GM12878 (cell line): ENCODE data around the gene TGFB3. TPM values are rescaled to one million over a fixed set of nuclear protein-coding genes. Genes with fewer than 3 reads are reported as not detected.

Experiments
- ATAC-seq: fragments of 200-7000 bp; cut with Tn5 transposase; 3 replicates; pipeline ENCODE4 v1.9.1; 2020; ENCODE audit warnings: mild to moderate bottlenecking, moderate library complexity
- BruUV-seq: library from RNA; stranded (reverse); fragments of 400-500 nt; replicated peaks from 2 replicates; lab custom pipeline; 2021; lab: Mats Ljungman, UMichigan
- CTCF ChIA-PET: fragments of 300-600 bp; sonication (Branson Sonifier 250); formaldehyde crosslinking; extraction: SDS; loops from one replicate; lab custom pipeline; 2021; ENCODE audit warnings: inconsistent platforms; lab: Yijun Ruan, JAX
- POLR2A ChIA-PET: fragments of 350-600 bp; formaldehyde crosslinking; extraction: SDS; loops from one replicate; lab custom pipeline; 2021; ENCODE audit warnings: inconsistent platforms; lab: Charles Lee
- RAD21 ChIA-PET: fragments of 300-600 bp; sonication (Branson Sonifier 250); formaldehyde crosslinking; loops from one replicate; lab custom pipeline; 2023; ENCODE audit warnings: antibody characterized with exemption; ENCODE audit not compliant: unreplicated experiment; lab: Charles Lee
- SMC1A ChIA-PET: fragments of 300-600 bp; sonication (Branson Sonifier 250); formaldehyde crosslinking; loops from one replicate; lab custom pipeline; 2023; ENCODE audit not compliant: unreplicated experiment, uncharacterized antibody; lab: Charles Lee
- DNase-seq: peaks from one replicate; pipeline ENCODE4 v3.0.0-alpha.2; 2011; ENCODE audit warnings: low read depth, low spot score
- FAIRE-seq: peaks from 3 replicates; lab custom pipeline; 2011; peaks lifted over from hg19 to GRCh38; lab: Jason Lieb, UNC
- H2AFZ ChIP-seq: 2 replicates; pipeline ENCODE4 v1.6.0; 2011; ENCODE audit warnings: low read depth, low read length, control low read depth; ENCODE audit not compliant: control insufficient read depth
- H3K27ac ChIP-seq: 2 replicates; pipeline ENCODE4 v1.5.1; 2011; ENCODE audit warnings: control low read depth; ENCODE audit not compliant: control insufficient read depth, insufficient read depth
- H3K27me3 ChIP-seq, 2 experiments: replicated peaks in 1 of 2; 2 replicates each; pipeline versions ENCODE4 v1.6.0 to v1.6.1; 2011; ENCODE audit warnings: low read length in 1 of 2; ENCODE audit not compliant: control insufficient read depth in 2 of 2, insufficient read depth in 2 of 2
- H3K36me3 ChIP-seq, 2 experiments: 2 replicates each; pipeline ENCODE4 v1.5.1; 2011; ENCODE audit warnings: low read length in 1 of 2; ENCODE audit not compliant: control insufficient read depth in 2 of 2, insufficient read depth in 2 of 2
- H3K4me1 ChIP-seq: 2 replicates; pipeline ENCODE4 v1.6.1; 2011; ENCODE audit warnings: mild to moderate bottlenecking, low read length, moderate library complexity, mixed read lengths; ENCODE audit not compliant: control insufficient read depth, insufficient read depth
- H3K4me2 ChIP-seq: 2 replicates; pipeline ENCODE4 v1.6.0; 2011; ENCODE audit warnings: control low read depth; ENCODE audit not compliant: control insufficient read depth, insufficient read depth
- H3K4me3 ChIP-seq: fragments of 200-600 bp; sonication (generic); 2 replicates; pipeline ENCODE4 v1.5.1; 2016
- H3K79me2 ChIP-seq: 2 replicates; pipeline ENCODE4 v1.6.0; 2011; ENCODE audit warnings: low read length; ENCODE audit not compliant: control insufficient read depth, insufficient read depth
- H3K9ac ChIP-seq: 2 replicates; pipeline ENCODE4 v1.8.0; 2011; ENCODE audit warnings: low read length, control low read depth, mixed read lengths; ENCODE audit not compliant: control insufficient read depth, insufficient read depth
- H3K9me3 ChIP-seq: replicated peaks from 3 replicates; pipeline ENCODE4 v1.5.1; 2011; ENCODE audit warnings: mild to moderate bottlenecking, low read length; ENCODE audit not compliant: control insufficient read depth, insufficient read depth
- H4K20me1 ChIP-seq: 2 replicates; pipeline ENCODE4 v1.6.0; 2011; ENCODE audit not compliant: control insufficient read depth, insufficient read depth
- CBFB ChIP-seq: IDR thresholded peaks from 2 replicates; pipeline ENCODE4 v1.6.1; 2016; ENCODE audit warnings: antibody characterized with exemption, low read depth
- IKZF2 ChIP-seq, 2 experiments: fragments of 450-650 bp; IDR thresholded peaks; 2 replicates each; pipeline ENCODE4 v1.6.1; 2017; ENCODE audit warnings: mild to moderate bottlenecking in 2 of 2, moderate library complexity in 2 of 2
- LARP7 ChIP-seq: fragments of 450-650 bp; IDR thresholded peaks from 2 replicates; pipeline ENCODE4 v1.6.1; 2017; ENCODE audit warnings: mild to moderate bottlenecking
- MXI1 ChIP-seq: fragments of 150-350 bp; IDR thresholded peaks from 2 replicates; pipeline ENCODE4 v1.6.1; 2011; ENCODE audit warnings: low read depth, mild to moderate bottlenecking, inconsistent platforms, low read length, improper control_type of control experiment
- PAX8 ChIP-seq: fragments of 450-650 bp; IDR thresholded peaks from 2 replicates; pipeline ENCODE4 v1.6.1; 2017; ENCODE audit warnings: mild to moderate bottlenecking, moderate library complexity
- RUNX3 ChIP-seq: IDR thresholded peaks from 2 replicates; pipeline ENCODE4 v1.6.1; 2012; ENCODE audit warnings: low read length, inconsistent platforms
- STAT3 ChIP-seq: IDR thresholded peaks from 2 replicates; pipeline ENCODE4 v1.6.1; 2011; ENCODE audit warnings: low read depth, low read length, improper control_type of control experiment
- WGBS: methylation state at CpG from one replicate; pipeline ENCODE4 v1.1.6; 2016; ENCODE audit warnings: low lambda C conversion rate; ENCODE audit not compliant: insufficient replicate concordance, insufficient coverage; ENCODE audit errors: missing lambda C conversion rate; 5-methylcytosine and 5-hydroxymethylcytosine counted together
- in situ Hi-C: fragments of 300-500 bp; cut with MboI; formaldehyde crosslinking; loops from 9 replicates; pipeline ENCODE4 v1.14.3; 2018; ENCODE audit warnings: mixed read lengths
- intact Hi-C: fragments of 100-400 bp; cut with micrococcal nuclease; formaldehyde crosslinking; loops from one replicate; pipeline ENCODE4 v1.14.2; 2022; ENCODE audit not compliant: unreplicated experiment
- polyA plus RNA-seq, 11 experiments: library from polyadenylated mRNA; depleted of rRNA in 4 of 11; unstranded in 6 of 11; stranded (reverse) in 5 of 11; fragments of >200 nt; fragmentation: Nextera tagmentation in 4 of 11; fragmentation: Illumina TruSeq in 1 of 11; extraction: Ambion mirVana in 4 of 11; extraction: Trizol in 1 of 11; gene quantifications; 1 replicate in 1 of 11; 2 replicates in 10 of 11; pipeline versions ENCODE4 v1.2.1 to v1.2.3, GENCODE V29; 2011 to 2016; ENCODE audit warnings: inconsistent platforms in 2 of 11, missing spikeins in 2 of 11, low read depth in 1 of 11
- total RNA-seq, 4 experiments: library from RNA; depleted of rRNA in 3 of 4; stranded (reverse); fragments of >200 nt in 3 of 4; fragmentation: Illumina TruSeq in 1 of 4; extraction: Trizol in 1 of 4; gene quantifications; 2 replicates each; pipeline versions ENCODE4 v1.2.1 to v1.2.3, GENCODE V29; 2013 to 2021
- TF ChIP-seq, protein P1 (sequence below): IDR thresholded peaks from 2 replicates; pipeline ENCODE4 v1.6.1; 2011; ENCODE audit warnings: low read depth, low read length, improper control_type of control experiment, borderline replicate concordance

TGFB3 gene
- total and polyA plus RNA-seq, 10 of the 15 experiments (the other 5 are each of a cell fraction or from before 2014, with no cell fraction given), result 0.27 to 2.6 (median 0.82) TPM

GRCh38 chr14:75987201-75987970 is 5.6 kb upstream of the TGFB3 start:
- Histone ChIP-seq H3K79me2 (peaks cover 1% of the 10 kb centered on the region; the same call in 1 of the 2 replicates), H3K4me2 (no peak overlapping the region), H3K4me1 (peaks cover 6% of the 10 kb centered on the region; the same call in 1 of the 2 replicates), H3K27ac (no peak overlapping the region), H3K9ac (no peak overlapping the region), H3K27me3 (no peaks in the 10 kb centered on the region; a peak in 1 of 4 replicates), H3K9me3 (no peaks in the 10 kb centered on the region), H2AFZ (no peak overlapping the region), H3K4me3 (no peak overlapping the region), H4K20me1 (no peaks in the 10 kb centered on the region), H3K36me3 (no peaks in the 10 kb centered on the region)
- TF ChIP-seq, protein P1, sequence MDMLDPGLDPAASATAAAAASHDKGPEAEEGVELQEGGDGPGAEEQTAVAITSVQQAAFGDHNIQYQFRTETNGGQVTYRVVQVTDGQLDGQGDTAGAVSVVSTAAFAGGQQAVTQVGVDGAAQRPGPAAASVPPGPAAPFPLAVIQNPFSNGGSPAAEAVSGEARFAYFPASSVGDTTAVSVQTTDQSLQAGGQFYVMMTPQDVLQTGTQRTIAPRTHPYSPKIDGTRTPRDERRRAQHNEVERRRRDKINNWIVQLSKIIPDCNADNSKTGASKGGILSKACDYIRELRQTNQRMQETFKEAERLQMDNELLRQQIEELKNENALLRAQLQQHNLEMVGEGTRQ, result no peak
- TF ChIP-seq LARP7 (no peak), STAT3 (no peak), CBFB (no peak), IKZF2 (IDR thresholded peaks at IDR 0.05) (no peak), RUNX3 (no peak), PAX8 (no peak), MXI1 (no peak)
- ATAC-seq, result no peak
- in situ Hi-C loops (loop anchor here (10.0 kb wide), 1 partner anchor 413 kb away; the partner anchor contains the start of gene FLVCR2), intact Hi-C loops (loop anchor here (10.0 kb wide), 1 partner anchor 413 kb away; the partner anchor contains the start of gene FLVCR2)
- FAIRE-seq, result no peak
- CTCF ChIA-PET, result interaction anchor here (13.3 to 15.4 kb wide), 2 partner anchors 81 to 276 kb away, joined by 276 to 390 read pairs; no protein-coding TSS in a partner anchor
- no TSS peak for BruUV-seq
- SMC1A ChIA-PET, result no interaction called here
- no peak for DNase-seq
- POLR2A ChIA-PET, result no interaction called here
- RAD21 ChIA-PET, result interaction anchor here (1.0 to 1.4 kb wide), 3 partner anchors 27 to 278 kb away, joined by 3 to 5 read pairs (median 4); no protein-coding TSS in a partner anchor
- WGBS, result 70% methylated on average over 3 of the region's 3 CpGs
